ENCODE data around the gene ATCAY. TPM values are rescaled to one million over a fixed set of nuclear protein-coding genes. Genes with fewer than 3 reads are reported as not detected.

ATCAY gene
- total RNA-seq, 4 donors from 2014 or later, result not detected

GRCh38 chr19:3855320-3855719, 25.2 kb upstream of the ATCAY start:
- H3K4me1 ChIP-seq, result no peaks in the 10 kb centered on the region
- WGBS, result 93% methylated on average over 19 of the region's 19 CpGs
- no peak overlapping the region for H3K4me3 ChIP-seq
- no peak for DNase-seq (ENCODE audit: low spot score in 2 of 2)
- H3K27me3 ChIP-seq, result peaks cover 2% of the 10 kb centered on the region
- TF ChIP-seq CTCF (IDR thresholded peaks at IDR 0.05) (no peak), EP300 (IDR thresholded peaks at IDR 0.05) (no peak), POLR2A (IDR thresholded peaks at IDR 0.05) (no peak), POLR2AphosphoS5 (IDR thresholded peaks at IDR 0.05) (no peak)
- no peak overlapping the region for H3K27ac ChIP-seq
- no peaks in the 10 kb centered on the region for H3K9me3 ChIP-seq
- no peaks in the 10 kb centered on the region for H3K36me3 ChIP-seq

GRCh38 chr19:3857449-3858003, 23.0 kb upstream of the ATCAY start:
- WGBS, result 75% methylated on average over 12 of the region's 12 CpGs
- no peaks in the 10 kb centered on the region for H3K36me3 ChIP-seq
- H3K4me1 ChIP-seq, result no peaks in the 10 kb centered on the region
- peaks cover 9% of the 10 kb centered on the region for H3K27me3 ChIP-seq
- TF ChIP-seq POLR2AphosphoS5 (IDR thresholded peaks at IDR 0.05), result no peak
- TF ChIP-seq CTCF (IDR thresholded peaks at IDR 0.05), result no peak
- TF ChIP-seq EP300 (IDR thresholded peaks at IDR 0.05), result no peak
- no peak for TF ChIP-seq POLR2A (IDR thresholded peaks at IDR 0.05)
- H3K9me3 ChIP-seq, result no peaks in the 10 kb centered on the region
- H3K27ac ChIP-seq, result no peak overlapping the region
- DNase-seq (ENCODE audit: low spot score in 2 of 2), result no peak
- no peak overlapping the region for H3K4me3 ChIP-seq

- WGBS, result 91% methylated on average over 13 of the region's 17 CpGs
Observed at GRCh38 chr19:3860499-3860898, 20.0 kb upstream of the ATCAY start.

DNA sequence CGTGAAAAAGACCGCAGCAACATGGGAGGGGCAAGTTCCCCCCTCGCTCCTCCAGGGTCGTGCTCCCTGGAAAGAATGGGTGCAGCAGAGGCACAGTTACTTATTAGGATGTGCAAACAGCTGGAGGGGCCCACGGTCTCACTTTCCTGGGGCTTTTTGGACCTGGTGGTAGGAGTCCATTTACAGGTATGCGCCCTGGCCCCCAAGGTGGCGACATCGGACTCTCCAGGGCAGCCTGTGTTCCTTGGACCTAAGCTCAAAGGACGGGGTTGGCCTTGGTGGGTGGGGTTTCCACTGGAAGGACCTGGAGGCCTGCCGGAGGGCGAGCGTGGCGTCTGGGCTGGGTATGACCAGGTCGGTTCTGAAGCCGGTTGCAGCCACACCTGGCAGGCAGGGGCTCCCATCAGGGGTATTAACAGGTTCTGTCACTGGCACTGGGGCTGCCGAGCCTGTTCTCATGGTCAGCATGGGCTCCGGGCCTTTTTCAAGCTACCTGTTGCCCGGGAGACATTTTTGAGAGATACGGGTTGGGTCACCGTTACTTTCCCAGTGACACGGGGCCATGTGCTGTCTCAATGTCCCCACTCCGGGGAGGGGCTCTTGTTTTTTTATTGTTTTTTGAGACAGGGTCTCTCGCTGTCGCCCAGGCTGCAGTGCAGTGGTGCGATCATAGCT, 17.5 kb upstream of the ATCAY start:
- no peaks in the 10 kb centered on the region for H3K9me3 ChIP-seq
- DNase-seq (ENCODE audit: low spot score in 2 of 2), result no peak
- no peak overlapping the region for H3K27ac ChIP-seq
- peaks cover 38% of the 10 kb centered on the region for H3K27me3 ChIP-seq
- no peaks in the 10 kb centered on the region for H3K4me1 ChIP-seq
- no peak for TF ChIP-seq POLR2AphosphoS5 (IDR thresholded peaks at IDR 0.05)
- TF ChIP-seq EP300 (IDR thresholded peaks at IDR 0.05), result no peak
- TF ChIP-seq POLR2A (IDR thresholded peaks at IDR 0.05), result no peak
- no peak for TF ChIP-seq CTCF (IDR thresholded peaks at IDR 0.05)
- no peak overlapping the region for H3K4me3 ChIP-seq
- 79% methylated on average over 15 of the region's 25 CpGs for WGBS
- no peaks in the 10 kb centered on the region for H3K36me3 ChIP-seq

More at GRCh38 chr19:3860499-3860898, 20.0 kb upstream of the ATCAY start:
- Histone ChIP-seq H3K9me3 (no peaks in the 10 kb centered on the region), H3K36me3 (no peaks in the 10 kb centered on the region), H3K27ac (no peak overlapping the region), H3K4me3 (no peak overlapping the region), H3K27me3 (peaks cover 23% of the 10 kb centered on the region), H3K4me1 (no peaks in the 10 kb centered on the region)
- DNase-seq (ENCODE audit: low spot score in 2 of 2), result no peak
- TF ChIP-seq POLR2A (IDR thresholded peaks at IDR 0.05) (no peak), EP300 (IDR thresholded peaks at IDR 0.05) (no peak), CTCF (IDR thresholded peaks at IDR 0.05) (no peak), POLR2AphosphoS5 (IDR thresholded peaks at IDR 0.05) (no peak)

- H3K36me3 ChIP-seq, result no peaks in the 10 kb centered on the region
- no peak for TF ChIP-seq EP300 (IDR thresholded peaks at IDR 0.05)
- TF ChIP-seq CTCF (IDR thresholded peaks at IDR 0.05), result no peak
- no peak for TF ChIP-seq POLR2A (IDR thresholded peaks at IDR 0.05)
- TF ChIP-seq POLR2AphosphoS5 (IDR thresholded peaks at IDR 0.05), result no peak
- no peak for DNase-seq (ENCODE audit: low spot score in 2 of 2)
- H3K27me3 ChIP-seq, result peaks cover 45% of the 10 kb centered on the region
- WGBS, result 86% methylated on average over 10 of the region's 12 CpGs
- H3K4me1 ChIP-seq, result peaks cover 4% of the 10 kb centered on the region
- no peak overlapping the region for H3K27ac ChIP-seq
- H3K9me3 ChIP-seq, result no peaks in the 10 kb centered on the region
- no peak overlapping the region for H3K4me3 ChIP-seq
Observed at GRCh38 chr19:3863648-3864047, 16.8 kb upstream of the ATCAY start.

All from suprapubic skin (tissue), 4 donors.